KMS-11 (cell line): Measurements from ENCODE around the gene CD99L2.

Experiments
- H2AFZ ChIP-seq: fragments of 200-600 bp; sonication (generic); 2 replicates; pipeline ENCODE4 v1.6.1; 2016; ENCODE audit warnings: antibody characterized with exemption, mixed run types, low read depth
- H3K27ac ChIP-seq: fragments of 200-600 bp; sonication (generic); 2 replicates; pipeline ENCODE4 v1.6.1; 2016; ENCODE audit warnings: mild to moderate bottlenecking, mixed run types
- H3K27me3 ChIP-seq: fragments of 200-600 bp; sonication (generic); 2 replicates; pipeline ENCODE4 v1.6.1; 2017; ENCODE audit warnings: mild to moderate bottlenecking, low read depth, mixed run types, moderate library complexity; ENCODE audit not compliant: insufficient read depth
- H3K36me3 ChIP-seq: fragments of 200-600 bp; sonication (generic); 2 replicates; pipeline ENCODE4 v1.6.1; 2017; ENCODE audit warnings: mild to moderate bottlenecking, mixed run types; ENCODE audit not compliant: insufficient read depth
- H3K4me1 ChIP-seq: fragments of 200-600 bp; sonication (generic); 2 replicates; pipeline ENCODE4 v1.6.1; 2016; ENCODE audit warnings: mild to moderate bottlenecking, low read depth, mixed run types; ENCODE audit not compliant: poor library complexity, severe bottlenecking
- H3K4me2 ChIP-seq: fragments of 200-600 bp; sonication (generic); 2 replicates; pipeline ENCODE4 v1.7.0; 2016; ENCODE audit warnings: mild to moderate bottlenecking, mixed run types
- H3K4me3 ChIP-seq: fragments of 200-600 bp; sonication (generic); IDR thresholded peaks from 2 replicates; pipeline ENCODE4 v1.6.1; 2017; ENCODE audit warnings: low read depth, low read length, mixed read lengths; ENCODE audit not compliant: insufficient read depth
- H3K79me2 ChIP-seq: fragments of 200-600 bp; sonication (generic); 2 replicates; pipeline ENCODE4 v1.6.1; 2016; ENCODE audit warnings: low read depth, mixed run types; ENCODE audit not compliant: insufficient read depth
- H3K9ac ChIP-seq: fragments of 200-600 bp; sonication (generic); 2 replicates; pipeline ENCODE4 v1.6.1; 2016; ENCODE audit warnings: mild to moderate bottlenecking, mixed run types
- H4K20me1 ChIP-seq: fragments of 200-600 bp; sonication (generic); 2 replicates; pipeline ENCODE4 v1.6.1; 2016; ENCODE audit warnings: mild to moderate bottlenecking, mixed run types; ENCODE audit not compliant: insufficient read depth
- TF ChIP-seq, protein P1 (sequence below): fragments of 200-600 bp; sonication (generic); conservative IDR thresholded peaks from 2 replicates; pipeline ENCODE4 v1.6.1; 2017; ENCODE audit warnings: low read depth, mild to moderate bottlenecking, antibody characterized with exemption, low read length, moderate library complexity, mixed read lengths

CD99L2 gene

DNA sequence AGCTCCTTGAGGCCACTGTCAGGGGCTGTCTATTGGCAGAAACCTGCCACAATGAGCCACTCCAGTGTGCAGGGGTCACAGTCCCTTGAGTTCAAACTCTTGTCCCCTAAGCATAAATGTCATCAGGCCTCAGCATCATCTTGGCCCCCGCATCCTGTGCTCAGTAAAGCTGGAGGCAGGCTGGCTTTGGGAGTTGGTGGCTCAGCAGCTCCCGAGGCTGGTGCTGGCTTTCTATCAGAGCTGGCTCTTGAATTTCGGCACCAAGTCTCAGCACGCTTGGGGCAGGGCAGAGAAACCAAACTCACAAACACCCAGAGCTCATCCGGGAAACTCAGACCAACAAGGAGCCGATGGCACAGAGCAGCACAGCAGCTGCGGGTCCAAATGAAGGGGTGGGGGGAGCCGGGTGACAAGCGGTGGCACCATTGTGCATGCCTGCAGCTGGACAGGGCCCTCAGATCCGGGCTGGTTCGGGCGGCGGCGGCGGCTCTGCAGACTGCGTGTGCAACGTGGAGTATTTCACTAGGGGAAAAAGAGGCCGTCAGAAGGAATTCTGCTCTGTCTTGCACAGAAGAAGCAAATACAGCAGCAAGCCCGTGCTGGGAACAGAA is 129.8 kb downstream of the CD99L2 start:
- Histone ChIP-seq H3K9ac (no peak overlapping the region), H3K79me2 (no peaks in the 10 kb centered on the region), H3K4me2 (no peak overlapping the region), H4K20me1 (no peaks in the 10 kb centered on the region), H2AFZ (no peak overlapping the region), H3K4me3 (no peak overlapping the region), H3K4me1 (no peaks in the 10 kb centered on the region), H3K36me3 (no peaks in the 10 kb centered on the region), H3K27me3 (no peaks in the 10 kb centered on the region), H3K27ac (no peak overlapping the region)
- TF ChIP-seq, protein P1, sequence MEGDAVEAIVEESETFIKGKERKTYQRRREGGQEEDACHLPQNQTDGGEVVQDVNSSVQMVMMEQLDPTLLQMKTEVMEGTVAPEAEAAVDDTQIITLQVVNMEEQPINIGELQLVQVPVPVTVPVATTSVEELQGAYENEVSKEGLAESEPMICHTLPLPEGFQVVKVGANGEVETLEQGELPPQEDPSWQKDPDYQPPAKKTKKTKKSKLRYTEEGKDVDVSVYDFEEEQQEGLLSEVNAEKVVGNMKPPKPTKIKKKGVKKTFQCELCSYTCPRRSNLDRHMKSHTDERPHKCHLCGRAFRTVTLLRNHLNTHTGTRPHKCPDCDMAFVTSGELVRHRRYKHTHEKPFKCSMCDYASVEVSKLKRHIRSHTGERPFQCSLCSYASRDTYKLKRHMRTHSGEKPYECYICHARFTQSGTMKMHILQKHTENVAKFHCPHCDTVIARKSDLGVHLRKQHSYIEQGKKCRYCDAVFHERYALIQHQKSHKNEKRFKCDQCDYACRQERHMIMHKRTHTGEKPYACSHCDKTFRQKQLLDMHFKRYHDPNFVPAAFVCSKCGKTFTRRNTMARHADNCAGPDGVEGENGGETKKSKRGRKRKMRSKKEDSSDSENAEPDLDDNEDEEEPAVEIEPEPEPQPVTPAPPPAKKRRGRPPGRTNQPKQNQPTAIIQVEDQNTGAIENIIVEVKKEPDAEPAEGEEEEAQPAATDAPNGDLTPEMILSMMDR: no peak

DNA sequence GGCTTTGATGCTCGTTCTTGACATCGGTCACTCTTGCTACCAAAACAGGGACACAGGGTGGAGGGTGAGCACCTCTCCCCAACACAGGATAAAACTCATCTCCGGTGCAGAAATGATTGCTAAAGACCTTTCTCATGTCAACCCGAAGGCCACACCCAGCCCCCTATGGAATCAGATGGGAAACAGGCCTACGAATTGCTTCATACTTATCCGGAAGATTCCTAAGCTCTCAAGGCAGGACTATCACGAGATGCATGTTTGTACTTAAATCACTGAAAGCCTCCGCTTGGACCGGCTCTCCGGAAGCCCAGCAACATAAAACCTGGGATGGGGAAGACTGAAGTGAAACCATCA is 130.4 kb downstream of the CD99L2 start:
- Histone ChIP-seq H3K4me1 (no peaks in the 10 kb centered on the region), H3K9ac (no peak overlapping the region), H3K79me2 (no peaks in the 10 kb centered on the region), H3K4me3 (no peak overlapping the region), H2AFZ (no peak overlapping the region), H3K36me3 (no peaks in the 10 kb centered on the region), H3K27ac (no peak overlapping the region), H3K27me3 (no peaks in the 10 kb centered on the region), H3K4me2 (no peak overlapping the region), H4K20me1 (no peaks in the 10 kb centered on the region)
- TF ChIP-seq, protein P1: no peak

DNA sequence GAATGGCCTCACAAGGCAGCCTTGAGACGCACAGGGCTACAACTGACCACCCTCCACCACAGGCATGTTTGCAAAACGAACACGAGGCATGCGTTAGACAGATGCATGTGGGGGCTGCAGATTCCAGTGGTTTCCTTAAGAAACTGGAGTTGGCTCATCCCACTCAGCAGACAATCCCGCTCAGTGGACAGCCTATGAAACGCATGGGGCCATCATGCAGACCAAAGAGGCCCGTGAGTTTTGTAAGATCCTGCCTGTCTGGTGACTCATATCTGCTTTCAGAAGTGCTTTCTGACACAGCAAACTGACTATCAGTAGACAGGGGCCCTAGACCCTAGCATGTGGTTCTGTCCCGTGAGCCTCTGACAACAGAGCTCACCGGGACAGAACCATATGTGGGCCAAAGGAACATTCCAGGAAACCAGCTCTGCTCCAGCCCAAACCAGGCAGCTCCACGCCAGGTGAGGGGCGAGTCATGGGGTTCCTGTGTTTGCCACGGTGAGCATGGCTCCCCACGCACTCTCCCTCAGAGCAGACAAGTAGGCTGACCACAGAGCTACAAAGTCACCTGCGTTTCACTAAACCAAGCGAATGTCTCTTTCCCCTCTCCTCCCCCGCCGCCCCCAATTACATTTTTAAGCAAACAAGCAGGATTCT is 130.9 kb downstream of the CD99L2 start:
- no peak overlapping the region for H3K9ac ChIP-seq
- H3K4me1 ChIP-seq: no peaks in the 10 kb centered on the region
- H3K36me3 ChIP-seq: no peaks in the 10 kb centered on the region
- no peaks in the 10 kb centered on the region for H3K27me3 ChIP-seq
- H3K4me2 ChIP-seq: no peak overlapping the region
- TF ChIP-seq, protein P1: no peak
- no peak overlapping the region for H3K4me3 ChIP-seq
- no peak overlapping the region for H2AFZ ChIP-seq
- H4K20me1 ChIP-seq: no peaks in the 10 kb centered on the region
- H3K27ac ChIP-seq: no peak overlapping the region
- H3K79me2 ChIP-seq: no peaks in the 10 kb centered on the region

DNA sequence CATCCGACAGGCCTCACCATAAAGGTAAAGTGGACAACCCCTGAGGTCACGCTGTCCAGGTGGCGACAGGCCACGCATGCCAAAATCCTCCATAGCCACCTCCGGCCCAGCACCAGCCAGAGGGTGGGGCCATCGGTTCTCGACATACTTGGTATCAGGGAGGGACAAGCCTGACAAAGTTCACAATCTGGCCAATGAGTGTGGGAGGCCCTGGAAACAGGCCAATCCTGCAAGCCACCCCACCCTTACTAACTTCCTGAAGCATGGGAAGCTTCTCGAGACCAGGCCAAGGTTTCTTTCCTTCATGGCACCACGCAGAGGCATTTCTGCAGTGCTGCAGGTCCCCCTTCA is 131.4 kb downstream of the CD99L2 start:
- Histone ChIP-seq H3K36me3 (no peaks in the 10 kb centered on the region), H3K27me3 (no peaks in the 10 kb centered on the region), H4K20me1 (no peaks in the 10 kb centered on the region), H3K9ac (no peak overlapping the region), H3K27ac (no peak overlapping the region), H3K4me2 (no peak overlapping the region), H3K4me3 (no peak overlapping the region), H3K4me1 (no peaks in the 10 kb centered on the region), H2AFZ (no peak overlapping the region), H3K79me2 (no peaks in the 10 kb centered on the region)
- TF ChIP-seq, protein P1: no peak
